PFSK-1 (cell line): ENCODE data around the gene GPHA2.

Experiments
- POLR2AphosphoS5 ChIP-seq: IDR thresholded peaks from 2 replicates; pipeline ENCODE4 v1.6.1; 2012; ENCODE audit warnings: low read depth, mild to moderate bottlenecking, control low read depth, low read length, moderate library complexity
- SIN3A ChIP-seq: IDR thresholded peaks from 2 replicates; pipeline ENCODE4 v1.6.1; 2012; ENCODE audit warnings: mild to moderate bottlenecking, low read length, moderate library complexity, borderline replicate concordance; ENCODE audit not compliant: insufficient read depth
- TAF1 ChIP-seq: IDR thresholded peaks from 2 replicates; pipeline ENCODE4 v1.6.1; 2012; ENCODE audit warnings: low read length, control low read depth, borderline replicate concordance; ENCODE audit not compliant: insufficient read depth
- TF ChIP-seq, protein P1 (sequence below), 2 experiments: IDR thresholded peaks; 2 replicates each; pipeline versions ENCODE4 v1.6.1 to v1.8.0; 2011 to 2012; ENCODE audit warnings: low read depth in 2 of 2, low read length in 2 of 2, control low read depth in 1 of 2, inconsistent platforms in 1 of 2, mild to moderate bottlenecking in 1 of 2, moderate library complexity in 1 of 2; ENCODE audit not compliant: insufficient read depth in 1 of 2

GRCh38 chr11:64909653-64910343 lies 25.9 kb downstream of the GPHA2 start:
- TF ChIP-seq POLR2AphosphoS5 = no peak
- TF ChIP-seq, protein P1, sequence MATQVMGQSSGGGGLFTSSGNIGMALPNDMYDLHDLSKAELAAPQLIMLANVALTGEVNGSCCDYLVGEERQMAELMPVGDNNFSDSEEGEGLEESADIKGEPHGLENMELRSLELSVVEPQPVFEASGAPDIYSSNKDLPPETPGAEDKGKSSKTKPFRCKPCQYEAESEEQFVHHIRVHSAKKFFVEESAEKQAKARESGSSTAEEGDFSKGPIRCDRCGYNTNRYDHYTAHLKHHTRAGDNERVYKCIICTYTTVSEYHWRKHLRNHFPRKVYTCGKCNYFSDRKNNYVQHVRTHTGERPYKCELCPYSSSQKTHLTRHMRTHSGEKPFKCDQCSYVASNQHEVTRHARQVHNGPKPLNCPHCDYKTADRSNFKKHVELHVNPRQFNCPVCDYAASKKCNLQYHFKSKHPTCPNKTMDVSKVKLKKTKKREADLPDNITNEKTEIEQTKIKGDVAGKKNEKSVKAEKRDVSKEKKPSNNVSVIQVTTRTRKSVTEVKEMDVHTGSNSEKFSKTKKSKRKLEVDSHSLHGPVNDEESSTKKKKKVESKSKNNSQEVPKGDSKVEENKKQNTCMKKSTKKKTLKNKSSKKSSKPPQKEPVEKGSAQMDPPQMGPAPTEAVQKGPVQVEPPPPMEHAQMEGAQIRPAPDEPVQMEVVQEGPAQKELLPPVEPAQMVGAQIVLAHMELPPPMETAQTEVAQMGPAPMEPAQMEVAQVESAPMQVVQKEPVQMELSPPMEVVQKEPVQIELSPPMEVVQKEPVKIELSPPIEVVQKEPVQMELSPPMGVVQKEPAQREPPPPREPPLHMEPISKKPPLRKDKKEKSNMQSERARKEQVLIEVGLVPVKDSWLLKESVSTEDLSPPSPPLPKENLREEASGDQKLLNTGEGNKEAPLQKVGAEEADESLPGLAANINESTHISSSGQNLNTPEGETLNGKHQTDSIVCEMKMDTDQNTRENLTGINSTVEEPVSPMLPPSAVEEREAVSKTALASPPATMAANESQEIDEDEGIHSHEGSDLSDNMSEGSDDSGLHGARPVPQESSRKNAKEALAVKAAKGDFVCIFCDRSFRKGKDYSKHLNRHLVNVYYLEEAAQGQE (IDR thresholded peaks at IDR 0.05; ENCODE audit: insufficient read depth in 1 of 2, low read depth in 2 of 2, low read length in 2 of 2) = no peak
- TF ChIP-seq TAF1 = no peak
- TF ChIP-seq SIN3A = no peak
